AG04449 (cell line): Measurements from ENCODE around the gene FDPS.
A peak's percentile ranks its signal among the peaks of the same experiment; 100 is the strongest.

Experiments used
- CTCF ChIA-PET: fragments of 350-600 bp; formaldehyde crosslinking; extraction: SDS; loops from one replicate; lab custom pipeline; 2021; ENCODE audit warnings: antibody characterized with exemption; lab: Yijun Ruan, JAX
- POLR2A ChIA-PET: fragments of 400-600, 350-600 bp; formaldehyde crosslinking; extraction: SDS; loops from one replicate; lab custom pipeline; 2020; ENCODE audit warnings: antibody characterized with exemption, inconsistent platforms; lab: Yijun Ruan, JAX
- DNase-seq: peaks from one replicate; pipeline ENCODE4 v3.0.0-alpha.2; 2010; ENCODE audit warnings: low read depth, low spot score
- H3K4me3 ChIP-seq: 2 replicates; pipeline ENCODE4 v1.5.1; 2011; ENCODE audit warnings: low read depth, mild to moderate bottlenecking, control low read depth, low read length
- TF ChIP-seq, protein P1 (sequence below): IDR thresholded peaks from one replicate; pipeline ENCODE4 v1.5.1; 2011; ENCODE audit warnings: mild to moderate bottlenecking, moderate library complexity, low read length, control low read depth, inconsistent platforms; ENCODE audit not compliant: insufficient read depth; ENCODE audit errors: missing control alignments

The FDPS gene

GRCh38 chr1:155323729-155324036, 15.0 kb downstream of the FDPS start:
- peak overlapping the region; percentile 84 for H3K4me3 ChIP-seq
- peak; percentile 42 for DNase-seq
- POLR2A ChIA-PET: interaction anchor here (0.8 to 2.3 kb wide), 7 partner anchors 12 to 239 kb away, joined by 3 to 11 read pairs (median 4); partner anchors contain the start of genes ASH1L, CLK2, ENTREP3 and FDPS
- CTCF ChIA-PET: interaction anchor here (0.6 to 13.1 kb wide), 20 partner anchors 11 to 217 kb away, joined by 3 to 253 read pairs (median 4); partner anchors contain the start of genes CLK2, ENTREP3 and HCN3
- TF ChIP-seq, protein P1, sequence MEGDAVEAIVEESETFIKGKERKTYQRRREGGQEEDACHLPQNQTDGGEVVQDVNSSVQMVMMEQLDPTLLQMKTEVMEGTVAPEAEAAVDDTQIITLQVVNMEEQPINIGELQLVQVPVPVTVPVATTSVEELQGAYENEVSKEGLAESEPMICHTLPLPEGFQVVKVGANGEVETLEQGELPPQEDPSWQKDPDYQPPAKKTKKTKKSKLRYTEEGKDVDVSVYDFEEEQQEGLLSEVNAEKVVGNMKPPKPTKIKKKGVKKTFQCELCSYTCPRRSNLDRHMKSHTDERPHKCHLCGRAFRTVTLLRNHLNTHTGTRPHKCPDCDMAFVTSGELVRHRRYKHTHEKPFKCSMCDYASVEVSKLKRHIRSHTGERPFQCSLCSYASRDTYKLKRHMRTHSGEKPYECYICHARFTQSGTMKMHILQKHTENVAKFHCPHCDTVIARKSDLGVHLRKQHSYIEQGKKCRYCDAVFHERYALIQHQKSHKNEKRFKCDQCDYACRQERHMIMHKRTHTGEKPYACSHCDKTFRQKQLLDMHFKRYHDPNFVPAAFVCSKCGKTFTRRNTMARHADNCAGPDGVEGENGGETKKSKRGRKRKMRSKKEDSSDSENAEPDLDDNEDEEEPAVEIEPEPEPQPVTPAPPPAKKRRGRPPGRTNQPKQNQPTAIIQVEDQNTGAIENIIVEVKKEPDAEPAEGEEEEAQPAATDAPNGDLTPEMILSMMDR: no peak

DNA sequence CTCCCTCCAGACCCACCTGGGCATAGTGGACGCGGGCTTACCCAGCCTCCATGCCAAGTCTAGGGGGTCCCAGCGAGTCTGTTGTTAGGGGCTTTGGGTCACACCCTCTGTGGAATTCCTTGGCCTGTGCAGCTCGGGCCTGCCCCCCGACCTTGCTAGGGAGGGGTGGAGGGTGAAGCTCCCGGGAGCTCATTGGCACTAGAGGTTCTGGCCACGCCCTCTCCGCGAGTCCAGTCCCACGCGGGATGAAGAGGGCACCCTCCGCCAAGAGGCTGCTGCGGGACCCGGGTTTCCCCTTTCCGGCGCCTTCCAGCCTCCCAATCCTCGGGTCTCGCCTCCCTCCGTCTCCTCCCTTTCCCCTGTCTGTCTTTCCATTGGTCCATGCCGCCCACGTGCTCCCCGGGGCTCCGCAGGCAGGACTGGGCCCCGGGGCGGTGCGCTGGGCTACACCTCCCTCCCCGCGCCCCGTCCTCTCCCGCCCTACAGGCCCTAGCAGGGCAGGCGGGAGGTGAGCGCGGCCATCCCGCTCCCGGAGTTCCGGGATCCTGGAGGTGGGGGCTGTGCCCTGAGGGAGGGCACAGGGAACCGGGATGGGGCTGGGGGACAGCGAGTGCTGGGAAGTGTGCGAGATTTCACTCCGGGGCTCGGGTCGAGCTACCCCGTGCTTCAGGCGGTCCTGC, 15.5 kb downstream of the FDPS start:
- peak overlapping the region; percentile 84 for H3K4me3 ChIP-seq
- TF ChIP-seq, protein P1: no peak
- DNase-seq: peak; percentile 70
- ChIA-PET CTCF (interaction anchor here (0.6 to 13.1 kb wide), 19 partner anchors 11 to 216 kb away, joined by 3 to 253 read pairs (median 5); partner anchors contain the start of genes CLK2, ENTREP3 and HCN3), POLR2A (interaction anchor here (0.8 to 2.3 kb wide), 5 partner anchors 16 to 239 kb away, joined by 3 to 11 read pairs (median 5); partner anchors contain the start of genes ASH1L, CLK2 and FDPS)

GRCh38 chr1:155324717-155325602, 16.3 kb downstream of the FDPS start:
- peak overlapping the region; percentile 84 for H3K4me3 ChIP-seq
- CTCF ChIA-PET: interaction anchor here (0.6 to 13.1 kb wide), 6 partner anchors 9 to 73 kb away, joined by 3 to 253 read pairs (median 4); partner anchors contain the start of gene ENTREP3
- no peak for DNase-seq
- TF ChIP-seq, protein P1: peak; percentile 64
- POLR2A ChIA-PET: interaction anchor here (2.2 to 2.3 kb wide), 2 partner anchors 17 to 52 kb away, joined by 9 to 11 read pairs; partner anchors contain the start of genes CLK2 and FDPS

GRCh38 chr1:155325603-155325893, 16.9 kb downstream of the FDPS start:
- TF ChIP-seq, protein P1: no peak
- CTCF ChIA-PET: interaction anchor here (0.6 to 13.1 kb wide), 5 partner anchors 9 to 117 kb away, joined by 3 to 253 read pairs (median 3); partner anchors contain the start of genes ENTREP3 and MTX1
- DNase-seq: no peak
- POLR2A ChIA-PET: no interaction called here
- peak overlapping the region; percentile 84 for H3K4me3 ChIP-seq

DNA sequence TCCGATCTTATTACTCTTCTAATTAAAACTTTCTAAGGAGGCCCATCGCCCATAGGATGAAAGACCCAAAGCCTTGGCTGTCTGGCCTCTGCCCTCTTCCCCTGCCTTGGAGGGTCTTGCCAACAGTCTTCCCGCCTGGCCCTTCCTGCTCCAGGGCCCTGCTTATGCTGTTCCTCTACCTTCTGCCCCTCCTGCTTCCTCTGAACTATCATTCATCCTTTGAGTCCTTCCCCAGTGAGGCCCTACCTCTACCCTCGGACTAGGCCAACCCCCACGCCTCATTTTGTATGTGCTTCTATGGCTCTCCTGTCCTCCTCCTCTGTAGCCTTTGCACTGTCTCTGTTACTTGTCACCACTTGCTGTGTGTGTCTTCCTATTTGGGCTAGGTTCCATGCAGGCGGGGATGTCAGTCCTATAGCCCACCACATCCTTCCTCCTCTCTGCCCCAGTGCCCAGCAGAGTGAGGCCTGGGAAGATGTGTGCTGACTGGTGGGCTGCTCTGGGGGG, 17.4 kb downstream of the FDPS start:
- CTCF ChIA-PET: interaction anchor here (0.6 to 13.1 kb wide), 5 partner anchors 18 to 118 kb away, joined by 3 to 253 read pairs (median 3); partner anchors contain the start of genes ENTREP3 and MTX1
- H3K4me3 ChIP-seq: no peak overlapping the region; the same call in 1 of the 2 replicates
- DNase-seq: no peak
- TF ChIP-seq, protein P1: no peak
- POLR2A ChIA-PET: no interaction called here
